Motor neuron (in vitro differentiated cells): ENCODE measurements around the gene SERTAD1. TPM values are rescaled to one million over a fixed set of nuclear protein-coding genes. Genes with fewer than 3 reads are reported as not detected.

Experiments
- ATAC-seq, 8 experiments: fragments of 200-7000 bp; cut with Tn5 transposase; replicated peaks in 6 of 8; 2 replicates each; pipeline ENCODE4 v1.8.0; 2021; ENCODE audit warnings: mild to moderate bottlenecking in 8 of 8, moderate library complexity in 8 of 8
- H3K27ac ChIP-seq, 2 donors: fragments of 250-450 bp; sonication (Bioruptor Pico); 2 replicates each; pipeline ENCODE4 v1.9.0; 2021; ENCODE audit warnings: antibody characterized with exemption in 2 of 2, mild to moderate bottlenecking in 2 of 2, moderate library complexity in 1 of 2
- H3K4me1 ChIP-seq, 2 donors: fragments of 250-450 bp; sonication (Bioruptor Pico); replicated peaks in 1 of 2; 2 replicates each; pipeline ENCODE4 v1.6.1; 2021; ENCODE audit warnings: antibody characterized with exemption in 2 of 2, mild to moderate bottlenecking in 2 of 2, moderate library complexity in 1 of 2
- H3K4me3 ChIP-seq, 5 donors: fragments of 250-450 bp; sonication (Bioruptor Pico); 2 replicates each; pipeline ENCODE4 v1.9.0; 2021; ENCODE audit warnings: antibody characterized with exemption in 5 of 5, mild to moderate bottlenecking in 5 of 5, moderate library complexity in 4 of 5
- WGBS, 10 experiments: fragments of 450-650 bp; shearing (Covaris generic); methylation state at CpG; one replicate each; pipeline ENCODE4 v1.0.0; 2022; 5-methylcytosine and 5-hydroxymethylcytosine counted together
- in situ Hi-C, 9 experiments: fragments of 400-800 bp; cut with MboI; loops; one replicate each; pipeline ENCODE4 v1.15.0; 2021; ENCODE audit warnings: low sequenced_read_pairs in 9 of 9, low pct_unique_long_range_greater_than_20kb in 2 of 9; ENCODE audit not compliant: unreplicated experiment in 9 of 9
- total RNA-seq, 8 experiments: library from RNA; unstranded; fragments of 300-600 nt; gene quantifications; 2 replicates each; pipeline versions ENCODE4 v1.2.3 to v1.2.4, GENCODE V29; 2022

SERTAD1 gene
- total RNA-seq, 8 experiments from 2014 or later = 2.6 to 14.8 (median 3.5) TPM

- WGBS, 10 experiments = 0 to 17% (median 0%) methylated on average over 1 to 6 of the region's 28 CpGs
- in situ Hi-C loops = no loop called here
These were observed 949 bp downstream of the SERTAD1 start for GRCh38 chr19:40424637-40425449.

GRCh38 chr19:40423938-40424337 lies 1.9 kb downstream of the SERTAD1 start:
- 60 to 100% (median 98%) methylated on average over 1 to 5 of the region's 6 CpGs for WGBS, 10 experiments
- Histone ChIP-seq H3K27ac (no peak overlapping the region), H3K4me1 (peaks cover 4 to 8% of the 10 kb centered on the region in 2 donors), H3K4me3 (no peak overlapping the region)
- ATAC-seq = no peak
- in situ Hi-C loops = no loop called here

More at GRCh38 chr19:40424637-40425449, 949 bp downstream of the SERTAD1 start:
- ATAC-seq = no peak
- Histone ChIP-seq H3K4me3 (peak overlapping the region; percentile 55 to 84 (median 63)), H3K27ac (peak overlapping the region; percentile 82 to 87), H3K4me1 (peaks cover 4 to 8% of the 10 kb centered on the region in 2 donors)

- WGBS, 10 experiments = 86 to 100% (median 93%) methylated on average over 1 to 18 of the region's 31 CpGs; no CpG with 5 or more reads in 4 of the 10 experiments
- in situ Hi-C loops = no loop called here
These were observed 2.8 kb downstream of the SERTAD1 start for GRCh38 chr19:40422748-40423566.

GRCh38 chr19:40421993-40422747 lies 3.6 kb downstream of the SERTAD1 start:
- no peak for ATAC-seq
- H3K27ac ChIP-seq = no peak overlapping the region
- in situ Hi-C loops = no loop called here
- no peak overlapping the region for H3K4me3 ChIP-seq
- WGBS, 10 experiments = 42 to 98% (median 86%) methylated on average over 2 to 14 of the region's 16 CpGs
- peaks cover 4 to 8% of the 10 kb centered on the region in 2 donors for H3K4me1 ChIP-seq

More at GRCh38 chr19:40422748-40423566, 2.8 kb downstream of the SERTAD1 start:
- Histone ChIP-seq H3K27ac (no peak overlapping the region), H3K4me1 (peaks cover 4 to 8% of the 10 kb centered on the region in 2 donors), H3K4me3 (no peak overlapping the region)
- ATAC-seq = no peak

- Histone ChIP-seq H3K4me3 (peak overlapping the region; percentile 16 to 41 (median 34)), H3K27ac (peak overlapping the region; percentile 6 to 75), H3K4me1 (peaks cover 4 to 8% of the 10 kb centered on the region in 2 donors)
- 2 to 44% (median 19%) methylated on average over 1 to 10 of the region's 56 CpGs; no CpG with 5 or more reads in 1 of the 10 experiments for WGBS, 10 experiments
- in situ Hi-C loops = no loop called here
- ATAC-seq = peak; percentile 40 to 66 (median 50)
These were observed 4.7 kb downstream of the SERTAD1 start for GRCh38 chr19:40420766-40421765.

GRCh38 chr19:40420451-40420765 lies 5.4 kb downstream of the SERTAD1 start:
- ATAC-seq = no peak
- no peak overlapping the region for H3K27ac ChIP-seq
- H3K4me3 ChIP-seq = peak overlapping the region in 3 of 5 donors; percentile 34 to 41 (median 38)
- H3K4me1 ChIP-seq = peaks cover 4 to 8% of the 10 kb centered on the region in 2 donors
- 29 to 96% (median 56%) methylated on average over 4 to 11 of the region's 14 CpGs; no CpG with 5 or more reads in 1 of the 10 experiments for WGBS, 10 experiments
- in situ Hi-C loops = no loop called here

- Histone ChIP-seq H3K4me1 (peaks cover 4 to 8% of the 10 kb centered on the region in 2 donors), H3K27ac (no peak overlapping the region), H3K4me3 (no peak overlapping the region)
- 80 to 100% (median 100%) methylated on average over 1 to 3 of the region's 5 CpGs; no CpG with 5 or more reads in 4 of the 10 experiments for WGBS, 10 experiments
- in situ Hi-C loops = no loop called here
- no peak for ATAC-seq
These were observed 6.0 kb downstream of the SERTAD1 start for GRCh38 chr19:40419780-40420179.

GRCh38 chr19:40419066-40419612 lies 6.7 kb downstream of the SERTAD1 start:
- Histone ChIP-seq H3K27ac (no peak overlapping the region), H3K4me1 (peaks cover 4 to 6% of the 10 kb centered on the region in 2 donors), H3K4me3 (no peak overlapping the region)
- 42 to 83% (median 60%) methylated on average over 1 to 5 of the region's 5 CpGs; no CpG with 5 or more reads in 5 of the 10 experiments for WGBS, 10 experiments
- ATAC-seq = peak in 1 of 8 experiments; percentile 1
- in situ Hi-C loops = no loop called here

- Histone ChIP-seq H3K27ac (no peak overlapping the region), H3K4me3 (no peak overlapping the region), H3K4me1 (peaks cover 4 to 12% of the 10 kb centered on the region in 2 donors)
- in situ Hi-C loops = no loop called here
- ATAC-seq = no peak
- 60 to 98% (median 90%) methylated on average over 1 to 3 of the region's 3 CpGs; no CpG with 5 or more reads in 1 of the 10 experiments for WGBS, 10 experiments
These were observed 7.8 kb downstream of the SERTAD1 start for GRCh38 chr19:40418040-40418439.

- ATAC-seq = no peak
- Histone ChIP-seq H3K27ac (no peak overlapping the region), H3K4me1 (peaks cover 4 to 12% of the 10 kb centered on the region in 2 donors), H3K4me3 (no peak overlapping the region)
- in situ Hi-C loops = no loop called here
- 44 to 100% (median 74%) methylated on average over 1 to 3 of the region's 4 CpGs; no CpG with 5 or more reads in 4 of the 10 experiments for WGBS, 10 experiments
These were observed 8.2 kb downstream of the SERTAD1 start for GRCh38 chr19:40417643-40417981.

GRCh38 chr19:40416918-40417642 lies 8.7 kb downstream of the SERTAD1 start:
- no peak overlapping the region for H3K27ac ChIP-seq
- 6 to 100% (median 58%) methylated on average over 1 to 9 of the region's 16 CpGs; no CpG with 5 or more reads in 3 of the 10 experiments for WGBS, 10 experiments
- peaks cover 4 to 12% of the 10 kb centered on the region in 2 donors for H3K4me1 ChIP-seq
- no peak overlapping the region for H3K4me3 ChIP-seq
- in situ Hi-C loops = no loop called here
- ATAC-seq = peak in 2 of 8 experiments; percentile 6 to 7
